Tibial nerve (tissue), 3 donors: ENCODE measurements around the gene PAPPA2.

Experiments
- CTCF ChIP-seq, 5 experiments: fragments of 200-600 bp in 3 of 5; fragments of 450-650 bp in 2 of 5; sonication (generic) in 3 of 5; IDR thresholded peaks; one replicate each; pipeline ENCODE4 v1.5.1; 2016 to 2019; ENCODE audit warnings: antibody characterized with exemption in 5 of 5, mild to moderate bottlenecking in 3 of 5, moderate library complexity in 2 of 5
- POLR2A ChIP-seq, 2 donors: fragments of 450-650 bp; IDR thresholded peaks; one replicate each; pipeline ENCODE4 v1.6.1; 2017; ENCODE audit warnings: antibody characterized with exemption in 2 of 2, mild to moderate bottlenecking in 2 of 2, moderate library complexity in 2 of 2

DNA sequence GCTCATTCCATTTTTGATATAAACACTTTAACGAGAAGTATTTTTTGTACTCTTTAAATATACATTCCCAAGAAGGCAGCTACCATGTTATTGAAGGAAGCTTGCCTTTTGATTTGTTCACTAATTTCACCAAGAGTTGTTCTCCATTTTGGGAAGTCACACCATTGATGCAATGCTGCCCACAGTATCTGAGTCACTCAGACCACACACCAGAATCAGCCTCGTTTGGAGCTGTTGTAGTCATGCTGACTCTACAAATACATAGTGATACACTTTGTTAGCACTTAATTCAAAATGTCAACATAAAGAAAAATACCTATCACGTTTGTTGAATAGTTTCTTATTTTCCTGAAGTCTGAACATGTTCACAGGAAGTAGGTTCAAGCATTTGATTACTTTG lies 78.7 kb downstream of the PAPPA2 start:
- TF ChIP-seq CTCF (IDR thresholded peaks at IDR 0.05) = no peak
- TF ChIP-seq POLR2A (IDR thresholded peaks at IDR 0.05) = no peak
